Right ventricle myocardium inferior (tissue), 1 donor: ENCODE data around the gene FOXP1. TPM values are rescaled to one million over a fixed set of nuclear protein-coding genes. Genes with fewer than 3 reads are reported as not detected.
A peak's percentile ranks its signal among the peaks of the same experiment; 100 is the strongest.

Experiments used
- ATAC-seq: fragments of 200-7000 bp; cut with Tn5 transposase; one replicate; pipeline ENCODE4 v1.9.1; 2020; ENCODE audit warnings: mild to moderate bottlenecking, moderate library complexity
- DNase-seq: peaks from one replicate; pipeline ENCODE4 v3.0.0; 2021; ENCODE audit errors: missing footprints
- intact Hi-C: fragments of 100-400 bp; cut with DNase I; formaldehyde crosslinking; loops from one replicate; pipeline ENCODE4 v1.11.0; 2022
- total RNA-seq: library from RNA; stranded (reverse); fragmentation: NEBNext Ultra II Directional; extraction: Animal tissue kit (Norgen Biotek cat#: 25700); gene quantifications from one replicate; pipeline ENCODE4 v1.2.1, GENCODE V29; 2021
- donor health status: DM: no; HTN: yes; CAD: no; lungs with severe emphysema.

Gene FOXP1
- total RNA-seq, 1 donor from 2014 or later, result 38.5 TPM

DNA sequence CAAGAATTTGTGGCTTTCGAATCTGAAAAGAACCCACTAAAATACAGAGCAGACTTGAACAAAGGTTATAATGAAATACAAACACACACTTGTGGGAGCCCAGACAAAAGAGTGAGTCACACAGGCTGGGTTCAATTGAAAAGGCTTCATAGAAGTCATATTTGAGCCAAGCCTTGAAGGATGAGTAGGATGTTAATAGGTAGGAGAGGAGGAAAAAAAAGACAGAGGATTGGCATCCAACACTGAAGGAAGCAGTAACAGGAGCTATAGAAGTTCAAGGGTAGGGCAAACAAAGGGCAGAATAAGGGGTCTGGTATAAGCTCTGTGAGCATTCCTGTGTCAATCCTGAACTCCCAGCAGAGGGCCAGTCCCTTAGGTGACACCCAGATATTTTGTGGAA is 325.4 kb downstream of the FOXP1 start:
- intact Hi-C loops, result no loop called here
- ATAC-seq (no peak), DNase-seq (no peak)

DNA sequence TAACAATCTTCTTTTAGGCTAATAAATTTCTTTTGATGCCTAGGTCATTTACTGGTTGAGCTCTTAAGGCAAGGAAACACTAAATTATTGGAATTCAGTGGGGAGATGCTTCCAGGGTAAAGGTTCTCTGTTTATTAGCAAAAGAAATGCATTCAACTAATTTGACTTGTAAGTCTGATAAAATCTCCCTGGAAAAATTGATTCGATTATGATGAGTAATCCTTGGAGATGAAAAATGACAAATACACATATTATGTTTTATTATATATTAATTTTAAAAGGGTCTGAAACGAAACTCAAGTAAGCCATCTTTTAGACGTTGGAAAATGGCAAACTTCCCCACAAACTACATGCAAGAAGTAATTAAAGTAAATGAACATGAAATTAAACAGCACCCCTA is 328.0 kb downstream of the FOXP1 start:
- ATAC-seq, result no peak
- no peak for DNase-seq
- intact Hi-C loops, result no loop called here

DNA sequence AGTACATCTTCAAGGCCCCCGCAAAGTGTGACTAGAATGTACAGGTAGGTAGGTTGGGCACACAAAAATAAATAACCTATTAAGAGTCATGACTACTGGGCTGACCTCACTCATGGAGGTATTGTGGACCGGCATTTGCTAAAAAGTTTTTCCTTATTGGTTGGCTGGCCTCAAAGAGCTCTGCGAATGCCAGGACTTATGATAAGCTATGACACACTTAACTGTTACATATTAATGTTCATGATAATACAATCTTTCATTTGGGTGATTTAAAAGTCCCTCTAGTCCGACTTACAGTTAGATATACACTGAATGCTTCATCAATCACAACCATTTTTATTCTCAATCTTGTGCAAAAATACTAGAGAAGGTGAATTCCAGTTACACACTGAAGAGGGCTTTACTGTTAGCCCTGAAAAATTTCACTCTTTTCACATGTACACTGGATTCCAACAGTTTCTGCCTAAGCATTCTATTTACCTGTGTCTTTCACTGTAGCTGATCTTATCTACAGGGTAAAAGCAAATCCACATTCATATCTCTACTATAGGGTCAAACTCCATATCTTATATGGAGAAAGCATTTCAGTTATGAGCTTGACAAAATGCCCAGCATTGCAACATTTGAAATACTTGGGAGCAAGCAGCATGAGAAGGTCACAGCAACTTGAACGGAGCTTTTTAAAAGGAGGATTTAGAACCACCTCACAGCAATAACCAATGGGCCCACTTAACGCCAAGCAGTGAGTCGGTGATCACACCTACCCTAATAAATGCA is 329.1 kb downstream of the FOXP1 start:
- intact Hi-C loops, result loop anchor here (5.0 kb wide), 1 partner anchor 48 kb away; no protein-coding TSS in a partner anchor
- no peak for DNase-seq
- ATAC-seq, result peak; percentile 60

DNA sequence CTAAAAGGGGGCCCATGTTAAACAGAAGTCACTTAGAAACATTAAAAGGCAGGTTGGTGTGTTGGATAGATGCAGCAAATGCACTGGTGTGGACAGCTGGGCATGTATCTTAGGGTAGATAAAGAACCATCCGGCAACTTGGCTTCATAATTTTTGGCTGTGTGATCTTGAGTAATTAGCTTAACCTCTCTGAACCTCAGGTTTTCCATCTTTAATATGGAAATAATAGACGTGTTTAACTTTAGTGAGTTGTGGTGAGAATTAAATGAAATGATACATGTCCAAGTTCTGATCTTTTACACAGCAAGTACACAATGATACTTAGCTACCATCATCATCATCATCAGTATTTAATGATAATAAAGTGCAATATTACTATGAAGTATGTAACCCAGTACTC is 330.4 kb downstream of the FOXP1 start:
- no peak for DNase-seq
- ATAC-seq, result no peak
- intact Hi-C loops, result loop anchor here (5.0 kb wide), 1 partner anchor 49 kb away; no protein-coding TSS in a partner anchor

DNA sequence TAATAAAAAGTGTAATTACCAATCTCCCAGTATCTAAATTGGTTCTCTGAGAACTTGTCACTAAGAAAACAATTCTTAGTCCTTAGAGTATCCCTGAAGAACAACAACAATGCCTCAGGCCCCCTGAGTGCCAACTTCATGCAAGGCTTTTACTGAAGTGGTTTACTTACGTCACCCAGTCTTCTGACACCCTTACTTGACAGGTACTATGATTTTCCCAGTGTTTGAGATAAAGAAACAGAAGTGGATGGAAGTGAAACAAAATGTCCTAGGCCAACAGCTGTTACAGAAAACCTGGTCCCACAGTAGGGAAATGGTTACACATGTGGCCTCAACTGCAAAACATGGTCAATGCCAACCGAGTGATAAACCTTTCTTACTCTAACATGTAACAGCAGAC is 331.1 kb downstream of the FOXP1 start:
- intact Hi-C loops, result loop anchor here (5.0 kb wide), 1 partner anchor 50 kb away; no protein-coding TSS in a partner anchor
- DNase-seq (no peak), ATAC-seq (peak; percentile 60)

DNA sequence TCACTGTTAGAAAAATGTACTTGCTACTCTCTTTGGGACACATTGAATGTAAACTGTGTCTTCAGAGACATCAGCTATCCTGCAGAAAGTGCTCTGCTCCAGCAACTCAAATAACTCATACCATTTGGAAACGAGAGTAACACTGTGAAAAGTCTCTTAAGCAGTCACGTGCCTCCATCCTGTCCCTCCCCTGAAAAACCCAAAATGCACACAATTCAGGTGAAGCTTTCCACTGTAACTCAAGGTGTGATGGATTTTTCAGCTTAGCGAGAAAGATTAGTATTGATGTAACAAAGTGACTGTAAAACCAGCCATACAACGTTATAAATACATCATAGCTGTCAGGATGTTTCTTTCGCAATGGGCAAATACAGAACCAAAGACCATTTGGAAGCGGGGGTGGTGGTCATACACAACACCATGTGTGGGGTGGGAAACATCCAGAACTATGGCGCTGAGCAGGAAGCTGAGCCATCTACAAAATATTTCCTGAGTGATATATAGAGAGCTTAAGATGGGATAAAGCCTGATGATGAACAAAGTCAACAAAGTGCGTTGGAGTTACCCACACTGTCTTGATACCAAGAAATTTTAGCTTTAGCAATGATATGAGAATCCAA is 332.3 kb downstream of the FOXP1 start:
- ATAC-seq, result no peak
- intact Hi-C loops, result loop anchor here (5.0 kb wide), 1 partner anchor 51 kb away; no protein-coding TSS in a partner anchor
- no peak for DNase-seq

DNA sequence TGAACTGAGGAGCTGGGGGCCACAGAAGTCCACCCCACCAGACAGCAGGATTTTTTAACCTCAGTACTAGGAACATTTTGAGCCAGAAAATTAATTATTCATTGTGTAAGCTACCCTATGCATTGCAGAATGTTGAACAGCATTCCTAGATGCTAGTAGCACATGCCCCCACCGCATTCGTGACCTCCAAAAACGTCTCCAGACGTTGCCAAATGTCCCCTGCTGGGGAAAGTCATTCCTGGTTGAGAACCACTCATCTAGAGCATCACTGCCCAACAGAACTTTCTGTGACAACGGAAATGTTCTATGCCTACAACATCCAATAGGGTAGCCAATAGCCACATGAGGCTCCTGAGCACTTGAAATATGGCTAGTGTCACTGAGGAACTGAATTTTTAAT is 333.5 kb downstream of the FOXP1 start:
- intact Hi-C loops, result loop anchor here (5.0 kb wide), 1 partner anchor 52 kb away; no protein-coding TSS in a partner anchor
- ATAC-seq (no peak), DNase-seq (no peak)

DNA sequence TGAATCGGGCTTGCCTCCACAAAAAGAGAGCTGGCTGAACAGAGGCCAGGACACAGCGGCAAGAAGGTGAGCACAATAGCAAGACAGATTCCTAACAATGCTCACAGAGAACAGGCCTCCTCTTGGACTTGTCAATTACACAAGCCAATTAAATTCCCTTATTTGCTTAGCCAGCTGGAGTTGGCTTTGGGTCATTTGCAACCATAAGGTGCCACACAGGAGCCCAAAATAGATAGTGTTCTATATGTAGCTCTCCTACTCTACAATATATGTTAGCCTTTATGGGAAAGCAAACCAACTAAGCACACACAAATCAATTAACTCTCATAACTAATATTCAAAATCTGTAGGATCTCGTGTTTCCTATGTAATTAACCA is 335.6 kb downstream of the FOXP1 start:
- intact Hi-C loops, result loop anchor here (5.0 to 10.0 kb wide), 3 partner anchors 116 to 243 kb away; no protein-coding TSS in a partner anchor
- ATAC-seq (no peak), DNase-seq (no peak)

DNA sequence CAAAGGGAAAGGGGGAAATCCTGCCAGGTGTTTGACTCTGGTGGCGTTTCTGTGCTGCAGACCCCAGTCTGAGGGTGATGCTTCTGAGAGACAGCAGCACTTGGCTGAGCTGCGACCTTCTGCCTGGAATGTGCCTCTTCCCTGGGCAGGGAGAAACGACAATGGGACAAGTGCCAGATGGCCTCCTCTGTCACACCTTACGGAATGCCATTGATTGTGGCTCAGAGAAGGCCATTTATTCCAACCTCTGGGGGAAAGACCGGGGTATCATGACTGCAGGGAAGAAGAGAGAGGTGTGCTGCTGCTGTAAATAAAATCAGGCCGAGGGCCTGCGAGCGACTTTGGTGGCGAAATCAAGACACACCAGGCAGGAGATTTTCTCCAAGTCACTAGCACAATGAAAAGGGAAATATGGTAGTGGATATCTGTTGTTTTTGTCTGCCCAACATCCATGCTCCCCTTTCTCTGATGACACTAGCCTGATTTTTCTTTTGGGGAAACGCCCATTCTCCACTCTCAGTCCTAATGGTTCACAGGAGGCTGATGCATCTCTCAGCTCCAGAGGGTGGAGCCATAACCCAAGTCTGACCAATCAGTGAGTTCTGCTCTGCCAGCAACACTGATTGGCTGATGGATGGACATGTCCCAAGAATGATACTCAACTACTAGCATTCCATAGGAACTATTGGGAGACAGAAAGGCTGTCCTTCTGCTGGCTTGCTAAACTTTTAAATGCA is 336.1 kb downstream of the FOXP1 start:
- DNase-seq (no peak), ATAC-seq (no peak)
- intact Hi-C loops, result loop anchor here (5.0 to 10.0 kb wide), 3 partner anchors 115 to 243 kb away; no protein-coding TSS in a partner anchor

DNA sequence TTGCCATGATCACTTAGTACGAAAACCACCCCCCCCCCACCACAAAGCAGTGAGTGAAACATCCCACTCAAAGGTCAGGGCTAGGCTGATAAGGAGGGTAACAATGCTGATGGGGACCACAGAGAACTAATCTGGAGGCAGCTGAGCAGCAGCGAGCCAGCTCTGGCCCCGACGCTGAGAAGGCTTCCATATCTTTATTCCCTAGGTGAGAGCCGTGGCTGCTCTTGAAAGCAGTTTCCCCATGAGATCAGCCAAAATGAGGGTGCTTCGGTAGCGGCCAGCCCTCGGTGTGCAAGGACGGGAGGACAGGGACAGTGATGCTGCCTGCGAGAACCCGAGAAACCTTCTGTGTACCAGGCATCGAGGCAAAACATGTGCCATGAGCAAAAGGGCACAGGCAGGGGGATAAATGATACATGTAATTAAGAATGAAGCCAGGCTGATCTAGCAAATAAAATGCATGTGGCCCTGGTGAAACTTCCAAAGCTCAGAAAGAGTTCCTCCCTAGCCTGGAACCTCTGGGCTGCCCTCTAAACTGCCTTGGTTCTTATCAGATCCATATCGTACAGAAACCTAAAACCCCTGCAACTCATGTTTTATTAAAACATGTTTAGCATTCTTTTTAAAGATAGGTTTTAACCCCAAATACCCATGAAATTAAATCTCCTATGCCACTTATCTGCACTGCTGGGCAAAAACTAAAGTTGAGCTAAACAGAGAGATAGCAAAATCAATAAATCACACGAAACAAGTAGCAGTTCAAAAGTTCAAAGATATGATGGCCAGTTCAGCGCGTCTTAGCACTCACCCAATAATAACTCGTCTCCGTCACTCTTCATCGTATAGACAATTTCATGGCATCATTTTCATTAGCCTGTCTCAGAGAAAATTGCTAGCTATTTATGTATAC is 337.3 kb downstream of the FOXP1 start:
- intact Hi-C loops, result loop anchor here (1.0 to 10.0 kb wide), 5 partner anchors 20 to 339 kb away; no protein-coding TSS in a partner anchor
- ATAC-seq, result peak; percentile 54

DNA sequence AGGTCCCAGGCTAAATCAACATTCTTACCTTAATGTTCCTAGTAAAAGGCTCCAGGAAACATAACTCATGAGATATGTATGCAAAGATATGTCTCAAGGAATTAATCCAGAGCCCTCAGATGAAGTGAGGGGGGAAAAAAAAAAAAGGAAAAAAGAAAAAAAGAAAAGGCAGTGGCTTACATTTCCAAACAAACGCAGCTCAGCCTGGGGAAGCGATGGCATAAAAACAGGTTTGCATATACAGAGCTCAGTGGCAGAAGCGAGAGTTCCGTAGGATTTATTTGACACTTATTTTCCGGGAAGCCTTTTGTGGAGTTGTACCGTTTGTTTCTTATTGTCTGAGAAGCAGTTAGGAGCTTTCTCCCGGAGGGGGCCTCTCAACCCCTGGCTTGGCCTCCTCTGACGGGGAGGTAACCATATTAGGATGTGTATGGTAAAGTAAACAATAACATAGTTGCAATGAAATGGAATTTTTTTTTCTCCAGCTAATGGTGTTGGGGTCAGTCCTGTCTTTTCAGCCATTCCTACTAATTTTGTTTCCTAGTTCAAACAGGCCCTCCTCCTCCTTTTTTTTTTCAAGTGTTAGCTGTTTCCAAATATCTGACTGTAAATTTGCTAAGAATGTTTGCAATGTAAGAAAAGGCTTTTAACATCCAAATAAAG is 338.6 kb downstream of the FOXP1 start:
- intact Hi-C loops, result loop anchor here (2.0 to 10.0 kb wide), 4 partner anchors 113 to 340 kb away; no protein-coding TSS in a partner anchor
- ATAC-seq (no peak), DNase-seq (no peak)

More for the DNA sequence above, 337.3 kb downstream of the FOXP1 start:
- no peak for DNase-seq

DNA sequence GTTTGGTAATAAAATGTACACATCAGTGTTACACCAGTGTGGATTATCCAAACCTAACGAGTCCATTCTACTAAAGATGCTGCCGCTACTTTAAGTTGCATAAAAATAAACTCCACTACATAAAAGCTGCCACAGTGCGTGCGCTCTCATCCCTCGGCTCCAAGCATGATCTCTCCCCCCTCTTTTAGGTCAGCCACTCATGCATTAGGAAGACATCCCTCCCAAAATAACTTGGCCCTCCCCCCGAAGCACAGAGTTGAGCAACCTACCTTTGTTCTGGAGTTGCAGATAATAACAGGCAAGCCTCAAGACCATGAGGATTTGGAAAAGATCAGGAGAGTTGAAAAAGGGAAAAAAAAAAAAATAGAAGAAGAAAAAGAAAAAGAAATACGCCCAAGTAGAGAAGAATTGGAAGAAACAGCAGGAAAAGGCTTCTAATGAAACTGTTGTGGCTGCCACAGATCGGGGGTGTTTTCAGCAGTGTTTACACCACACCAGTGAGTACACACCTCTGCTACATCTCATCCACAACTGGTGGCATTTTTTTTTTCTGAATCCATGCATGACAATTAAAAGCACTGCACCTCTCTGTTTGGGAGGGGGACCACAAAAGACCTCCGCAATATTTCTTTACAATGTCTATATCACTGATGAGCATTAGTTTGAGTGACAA is 339.2 kb downstream of the FOXP1 start:
- intact Hi-C loops, result loop anchor here (2.0 to 10.0 kb wide), 2 partner anchors 239 to 341 kb away; no protein-coding TSS in a partner anchor
- ATAC-seq, result peak; percentile 79
- no peak for DNase-seq

DNA sequence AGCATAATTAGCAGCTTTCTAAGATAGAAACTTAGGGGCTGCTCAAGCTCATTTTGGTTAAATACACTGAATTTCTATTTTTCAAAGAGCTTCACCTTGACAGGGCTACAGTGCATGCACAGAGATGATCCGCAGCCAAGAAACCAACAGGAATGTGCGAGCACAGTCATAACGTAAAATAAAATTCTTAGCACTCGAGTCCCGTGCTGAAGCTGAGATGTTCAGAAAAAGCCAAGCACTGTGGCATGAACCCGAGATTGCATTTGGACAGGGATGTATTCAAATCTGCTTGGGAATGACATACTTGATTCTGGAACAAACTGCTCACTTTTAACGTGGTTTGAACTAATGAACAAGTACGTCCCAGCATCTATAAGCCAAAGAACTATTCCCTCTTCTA is 340.3 kb downstream of the FOXP1 start:
- DNase-seq (no peak), ATAC-seq (peak; percentile 20)
- intact Hi-C loops, result loop anchor here (10.0 kb wide), 1 partner anchor 238 kb away; no protein-coding TSS in a partner anchor

DNA sequence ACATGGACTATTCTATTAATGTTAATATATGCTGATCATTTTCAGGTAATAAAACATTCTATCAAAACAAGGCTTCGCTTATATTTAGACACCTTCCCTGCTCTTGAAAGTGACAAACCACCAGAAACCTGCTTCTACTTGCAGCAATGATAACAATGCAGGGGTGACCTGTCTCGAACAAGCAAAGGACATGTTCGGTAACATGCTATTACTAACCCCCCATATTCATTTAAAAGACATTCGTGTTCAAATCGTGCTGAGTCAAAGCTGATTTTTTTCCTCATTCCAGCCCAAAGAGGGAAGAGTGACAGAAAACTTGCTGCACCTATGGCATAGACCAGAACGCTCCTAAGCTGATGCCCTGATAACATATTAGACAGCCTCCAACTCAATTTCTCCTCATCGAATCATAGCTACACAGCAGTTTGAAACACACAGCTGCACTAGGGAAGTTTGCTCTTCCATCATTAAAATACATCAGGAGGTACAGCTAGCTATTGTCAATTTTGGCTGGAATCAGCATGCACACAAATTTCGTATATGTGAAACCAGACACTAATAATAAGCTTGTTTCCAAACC is 341.5 kb downstream of the FOXP1 start:
- intact Hi-C loops, result loop anchor here (10.0 kb wide), 1 partner anchor 237 kb away; no protein-coding TSS in a partner anchor
- DNase-seq (no peak), ATAC-seq (no peak)

DNA sequence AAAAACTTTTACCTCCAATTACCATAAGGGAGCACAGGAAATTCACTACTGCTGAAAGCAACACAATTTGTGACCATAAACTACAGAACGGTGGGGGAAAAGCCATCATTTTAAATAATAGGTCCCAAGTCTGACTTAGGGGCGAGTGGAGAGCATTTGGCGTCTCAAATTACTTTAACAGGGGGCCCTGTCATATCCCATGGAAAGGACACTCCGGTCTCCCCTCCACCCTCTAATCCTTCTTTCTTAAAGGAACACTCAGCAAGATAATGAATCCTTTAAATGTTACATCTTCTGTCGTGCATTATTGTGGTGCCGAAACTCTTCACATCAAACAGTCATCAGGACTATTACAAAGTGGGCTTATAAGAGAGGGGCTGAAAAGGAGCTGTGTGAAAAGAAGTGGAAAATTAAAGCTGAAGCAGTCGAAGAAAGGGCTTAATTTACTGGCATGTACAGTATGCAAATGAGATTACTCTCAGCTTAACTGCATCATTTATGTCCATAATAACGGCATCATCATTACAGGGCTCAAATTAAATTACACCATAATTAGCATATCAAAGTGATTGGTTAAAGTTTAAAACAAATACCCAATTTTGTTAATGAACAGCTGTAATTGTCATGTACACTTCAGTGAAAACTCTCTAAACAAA is 342.2 kb downstream of the FOXP1 start:
- DNase-seq (no peak), ATAC-seq (no peak)
- intact Hi-C loops, result loop anchor here (10.0 kb wide), 1 partner anchor 237 kb away; no protein-coding TSS in a partner anchor

DNA sequence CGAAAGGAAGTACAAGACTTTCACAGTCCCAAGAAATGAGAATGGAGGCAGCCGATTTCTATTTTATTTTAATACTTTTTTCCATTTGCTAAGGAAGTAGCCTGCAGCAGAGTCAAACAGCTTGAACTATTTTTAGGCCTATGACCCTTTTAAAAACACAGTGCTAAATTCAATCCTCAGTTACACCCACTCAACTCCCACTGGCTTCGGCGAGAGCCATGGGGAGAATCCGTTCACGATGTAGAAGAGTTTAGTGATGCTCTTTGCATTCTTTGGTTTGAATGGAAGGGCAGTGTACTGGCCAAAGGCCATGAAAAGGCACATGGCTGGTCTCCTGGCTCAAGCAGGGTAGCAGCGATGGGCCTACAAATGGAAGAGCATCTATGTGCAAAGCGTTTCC is 343.5 kb downstream of the FOXP1 start:
- ATAC-seq, result peak; percentile 20
- DNase-seq, result no peak
- intact Hi-C loops, result loop anchor here (10.0 kb wide), 1 partner anchor 235 kb away; no protein-coding TSS in a partner anchor
